Measurements from ENCODE around the gene TANC1. TPM values are rescaled to one million over a fixed set of nuclear protein-coding genes. Genes with fewer than 3 reads are reported as not detected.

Gene TANC1
- total and polyA plus RNA-seq, 2 of the 4 experiments (the other 2 are of a cell fraction), result 10.2 to 12.9 TPM

DNA sequence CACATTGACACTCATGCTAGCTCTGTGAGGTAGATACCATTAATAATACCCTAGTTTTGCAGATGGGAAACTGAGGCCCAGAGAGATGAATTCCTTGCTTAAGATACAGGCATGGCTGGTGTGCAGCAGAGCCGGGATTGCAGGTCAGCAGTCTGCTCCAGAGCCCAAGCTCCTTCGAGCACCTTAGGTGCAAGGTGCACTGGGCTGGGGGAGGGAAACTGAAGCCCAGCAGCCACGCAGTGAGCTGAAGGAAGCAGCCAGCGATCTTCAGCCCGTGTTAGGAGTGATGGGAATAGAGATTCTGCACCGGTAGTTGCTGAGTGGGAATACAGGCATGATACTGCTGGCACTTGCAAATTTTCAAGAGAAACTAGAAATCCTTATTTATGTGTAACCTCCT is 50.6 kb downstream of the TANC1 start:
- no peak overlapping the region for H2AK9ac ChIP-seq (replicated peaks; ENCODE audit: low read depth, low read length, poor library complexity)
- no peak overlapping the region for H3K56ac ChIP-seq (ENCODE audit: extremely low read depth, insufficient read depth, low read length)
- peaks cover 15% of the 10 kb centered on the region for H3K9me3 ChIP-seq (ENCODE audit: control insufficient read depth, insufficient read depth, low read length)
- no peaks in the 10 kb centered on the region for H3K4me1 ChIP-seq (ENCODE audit: control insufficient read depth, insufficient read depth, low read length)
- ChIA-PET CTCF (no interaction called here), POLR2A (ENCODE audit: unreplicated experiment) (no interaction called here)
- no peak overlapping the region for H2BK20ac ChIP-seq (ENCODE audit: low read depth, low read length)
- BruUV-seq (replicated peaks), result no TSS peak
- no peak overlapping the region for H2AFZ ChIP-seq (replicated peaks; ENCODE audit: low read length, poor library complexity)
- H4K8ac ChIP-seq (ENCODE audit: low read depth in 2 of 2, low read length in 2 of 2), result no peak overlapping the region
- in situ Hi-C loops (cut with MboI; ENCODE audit: low sequenced_read_pairs) (no loop called here), intact Hi-C loops (cut with micrococcal nuclease) (no loop called here), dilution Hi-C loops (cut with HindIII; ENCODE audit: low sequenced_read_pairs, unreplicated experiment) (no loop called here)
- H2BK5ac ChIP-seq (ENCODE audit: low read depth, low read length, poor library complexity, severe bottlenecking), result no peak overlapping the region
- H3K18ac ChIP-seq (ENCODE audit: low read depth, low read length), result no peak overlapping the region
- H2AK5ac ChIP-seq (ENCODE audit: low read depth, low read length), result no peak overlapping the region
- no peak overlapping the region for H3K4ac ChIP-seq (ENCODE audit: low read depth, low read length)
- WGBS, 2 experiments (ENCODE audit: extremely low coverage in 2 of 2, insufficient read length in 1 of 2), result 80% methylated on average over 1 of the region's 6 CpGs; no CpG with 5 or more reads in 1 of the 2 experiments
- no peak overlapping the region for H3K23ac ChIP-seq (ENCODE audit: low read depth, low read length)
- no peak overlapping the region for H2BK15ac ChIP-seq (ENCODE audit: low read depth, low read length)
- no peak overlapping the region for H2BK120ac ChIP-seq (ENCODE audit: low read depth, low read length)
- H3K4me2 ChIP-seq (ENCODE audit: low read depth, low read length), result no peak overlapping the region
- peaks cover 7% of the 10 kb centered on the region; the same call in 1 of the 2 replicates for H3K36me3 ChIP-seq (ENCODE audit: control insufficient read depth, insufficient read depth, low read length)
- H4K5ac ChIP-seq (ENCODE audit: low read depth, low read length), result no peak overlapping the region
- H3K14ac ChIP-seq (replicated peaks; ENCODE audit: low read depth, low read length), result no peak overlapping the region
- peaks cover 22 to 32% of the 10 kb centered on the region in 2 experiments for H3K79me1 ChIP-seq (ENCODE audit: low read depth in 1 of 2, low read length in 2 of 2)
- H3K27me3 ChIP-seq (ENCODE audit: control insufficient read depth, insufficient read depth, low read length), result no peaks in the 10 kb centered on the region
- no peak overlapping the region for H4K91ac ChIP-seq (ENCODE audit: insufficient read depth, low read depth, low read length)
- H3K4me3 ChIP-seq (ENCODE audit: insufficient read depth, low read depth, low read length), result no peak overlapping the region
- TF ChIP-seq CEBPB (IDR thresholded peaks at IDR 0.05; ENCODE audit: low read depth, low read length), result no peak
- no peak for TF ChIP-seq MXI1 (IDR thresholded peaks at IDR 0.05; ENCODE audit: borderline replicate concordance, low read depth, low read length)
- no peak for TF ChIP-seq FOS (IDR thresholded peaks at IDR 0.05; ENCODE audit: low read depth, low read length)
- TF ChIP-seq MAZ (IDR thresholded peaks at IDR 0.05; ENCODE audit: borderline replicate concordance, low read depth, low read length), result no peak
- TF ChIP-seq RFX5 (IDR thresholded peaks at IDR 0.05; ENCODE audit: low read depth, low read length), result no peak
- TF ChIP-seq SMC3 (IDR thresholded peaks at IDR 0.05; ENCODE audit: low read depth, low read length), result no peak
- TF ChIP-seq, protein P1, sequence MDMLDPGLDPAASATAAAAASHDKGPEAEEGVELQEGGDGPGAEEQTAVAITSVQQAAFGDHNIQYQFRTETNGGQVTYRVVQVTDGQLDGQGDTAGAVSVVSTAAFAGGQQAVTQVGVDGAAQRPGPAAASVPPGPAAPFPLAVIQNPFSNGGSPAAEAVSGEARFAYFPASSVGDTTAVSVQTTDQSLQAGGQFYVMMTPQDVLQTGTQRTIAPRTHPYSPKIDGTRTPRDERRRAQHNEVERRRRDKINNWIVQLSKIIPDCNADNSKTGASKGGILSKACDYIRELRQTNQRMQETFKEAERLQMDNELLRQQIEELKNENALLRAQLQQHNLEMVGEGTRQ (IDR thresholded peaks at IDR 0.05; ENCODE audit: low read depth, low read length), result no peak
- TF ChIP-seq CHD1 (IDR thresholded peaks at IDR 0.05; ENCODE audit: low read depth, low read length), result no peak
- no peak for TF ChIP-seq RCOR1 (IDR thresholded peaks at IDR 0.05; ENCODE audit: insufficient replicate concordance, low read length)
- no peak for TF ChIP-seq POLR2A (IDR thresholded peaks at IDR 0.05; ENCODE audit: low read depth, low read length)
- no peak for TF ChIP-seq BHLHE40 (IDR thresholded peaks at IDR 0.05; ENCODE audit: low read depth, low read length)
- TF ChIP-seq RAD21 (IDR thresholded peaks at IDR 0.05; ENCODE audit: low read length), result no peak
- no peak for TF ChIP-seq MAFK (IDR thresholded peaks at IDR 0.05; ENCODE audit: low read depth, low read length)
- TF ChIP-seq, protein P2, sequence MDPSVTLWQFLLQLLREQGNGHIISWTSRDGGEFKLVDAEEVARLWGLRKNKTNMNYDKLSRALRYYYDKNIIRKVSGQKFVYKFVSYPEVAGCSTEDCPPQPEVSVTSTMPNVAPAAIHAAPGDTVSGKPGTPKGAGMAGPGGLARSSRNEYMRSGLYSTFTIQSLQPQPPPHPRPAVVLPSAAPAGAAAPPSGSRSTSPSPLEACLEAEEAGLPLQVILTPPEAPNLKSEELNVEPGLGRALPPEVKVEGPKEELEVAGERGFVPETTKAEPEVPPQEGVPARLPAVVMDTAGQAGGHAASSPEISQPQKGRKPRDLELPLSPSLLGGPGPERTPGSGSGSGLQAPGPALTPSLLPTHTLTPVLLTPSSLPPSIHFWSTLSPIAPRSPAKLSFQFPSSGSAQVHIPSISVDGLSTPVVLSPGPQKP (IDR thresholded peaks at IDR 0.05; ENCODE audit: borderline replicate concordance, low read depth, low read length), result no peak
- TF ChIP-seq NFE2L2 (IDR thresholded peaks at IDR 0.05; ENCODE audit: low read depth, low read length), result no peak
- TF ChIP-seq CTCF (conservative IDR thresholded peaks at IDR 0.05; ENCODE audit: low read depth, low read length), result no peak
- no peak for ATAC-seq (ENCODE audit: low read depth)
- H4K20me1 ChIP-seq (ENCODE audit: insufficient read depth, low read length), result peaks cover 8% of the 10 kb centered on the region; the same call in 1 of the 2 replicates
- H3K9me1 ChIP-seq (ENCODE audit: insufficient read depth, low read length), result no peaks in the 10 kb centered on the region
- no peak overlapping the region for H3K27ac ChIP-seq (ENCODE audit: insufficient read depth, low read length)
- no peak for DNase-seq
- H3K9ac ChIP-seq (ENCODE audit: low read depth, low read length), result no peak overlapping the region

Measured in IMR-90 (cell line).